SU-DHL-6 (cell line): Measurements from ENCODE around the gene SLC46A3.
"Not testable (repeated sequence)": the region's sequence is repeated elsewhere in the genome, so short reads cannot be mapped to it uniquely, and the experiment has no call there.

Experiments
- H2AFZ ChIP-seq: fragments of 200-600 bp; sonication (generic); 2 replicates; pipeline ENCODE4 v1.6.1; 2014; ENCODE audit warnings: low read depth, mild to moderate bottlenecking, moderate library complexity, mixed read lengths, antibody characterized with exemption, low read length; ENCODE audit not compliant: severe bottlenecking
- H3F3A ChIP-seq: fragments of 200-600 bp; shearing (Covaris generic); 2 replicates; pipeline ENCODE4 v1.6.0; 2016; ENCODE audit warnings: antibody characterized with exemption, mild to moderate bottlenecking; ENCODE audit not compliant: insufficient read depth
- H3K27ac ChIP-seq: fragments of 200-600 bp; sonication (generic); 2 replicates; pipeline ENCODE4 v1.5.1; 2016; ENCODE audit warnings: low read depth, mild to moderate bottlenecking, low read length, moderate library complexity, mixed read lengths
- H3K27me3 ChIP-seq: fragments of 200-600 bp; sonication (generic), shearing (Covaris generic); 2 replicates; pipeline ENCODE4 v1.6.0; 2014; ENCODE audit warnings: mild to moderate bottlenecking, low read length
- H3K36me3 ChIP-seq: fragments of 200-600 bp; sonication (generic); 2 replicates; pipeline ENCODE4 v1.6.1; 2014; ENCODE audit warnings: mild to moderate bottlenecking, low read length, mixed read lengths
- H3K4me2 ChIP-seq: fragments of 300-600, 200-600 bp; shearing (Covaris generic), sonication (generic); 2 replicates; pipeline ENCODE4 v1.6.0; 2014; ENCODE audit warnings: low read length, low read depth, mild to moderate bottlenecking; ENCODE audit not compliant: poor library complexity, severe bottlenecking
- H3K4me3 ChIP-seq: fragments of 200-600 bp; sonication (generic); 2 replicates; pipeline ENCODE4 v1.5.1; 2014; ENCODE audit warnings: antibody characterized with exemption, low read length, mild to moderate bottlenecking, mixed read lengths; ENCODE audit not compliant: insufficient read depth, poor library complexity, severe bottlenecking
- H3K79me2 ChIP-seq: fragments of 200-600 bp; sonication (generic); 2 replicates; pipeline ENCODE4 v1.6.1; 2014; ENCODE audit warnings: mild to moderate bottlenecking, low read length, moderate library complexity; ENCODE audit not compliant: insufficient read depth
- H3K9ac ChIP-seq: fragments of 200-600 bp; sonication (generic); 2 replicates; pipeline ENCODE4 v1.7.0; 2014; ENCODE audit warnings: mild to moderate bottlenecking, low read length
- H3K9me2 ChIP-seq: fragments of 200-600 bp; sonication (generic); replicated peaks from 2 replicates; pipeline ENCODE4 v1.6.1; 2014; ENCODE audit warnings: low read length; ENCODE audit not compliant: insufficient read depth
- H3K9me3 ChIP-seq: fragments of 200-600 bp; sonication (generic); 2 replicates; pipeline ENCODE4 v1.6.1; 2014; ENCODE audit warnings: low read length, mixed read lengths; ENCODE audit not compliant: insufficient read depth
- H4K20me1 ChIP-seq: fragments of 200-600 bp; sonication (generic); 2 replicates; pipeline ENCODE4 v1.6.1; 2014; ENCODE audit warnings: low read depth, mild to moderate bottlenecking, antibody characterized with exemption, low read length, moderate library complexity, mixed read lengths
- EZH2phosphoT487 ChIP-seq: fragments of 200-600 bp; sonication (generic), shearing (Covaris generic); conservative IDR thresholded peaks from 2 replicates; pipeline ENCODE4 v1.6.1; 2018; ENCODE audit warnings: mild to moderate bottlenecking, antibody characterized with exemption, low read length, moderate library complexity, mixed read lengths
- TF ChIP-seq, protein P1 (sequence below): fragments of 200-600 bp; sonication (generic); IDR thresholded peaks from one replicate; pipeline ENCODE4 v1.5.1; 2017; ENCODE audit warnings: antibody characterized with exemption, mild to moderate bottlenecking, low read length, moderate library complexity; ENCODE audit not compliant: insufficient read depth, poor library complexity, severe bottlenecking

Gene SLC46A3

GRCh38 chr13:28684257-28684656, 34.5 kb downstream of the SLC46A3 start:
- Histone ChIP-seq H3K4me2 (no peak overlapping the region), H3F3A (peaks cover 11% of the 10 kb centered on the region; the same call in 1 of the 2 replicates), H3K36me3 (no peaks in the 10 kb centered on the region; the same call in 1 of the 2 replicates), H4K20me1 (no peaks in the 10 kb centered on the region), H3K9me2 (no peaks in the 10 kb centered on the region), H3K9me3 (no peaks in the 10 kb centered on the region), H2AFZ (no peak overlapping the region), H3K4me3 (no peak overlapping the region), H3K9ac (no peak overlapping the region), H3K79me2 (no peaks in the 10 kb centered on the region), H3K27me3 (no peaks in the 10 kb centered on the region), H3K27ac (no peak overlapping the region)
- TF ChIP-seq, protein P1, sequence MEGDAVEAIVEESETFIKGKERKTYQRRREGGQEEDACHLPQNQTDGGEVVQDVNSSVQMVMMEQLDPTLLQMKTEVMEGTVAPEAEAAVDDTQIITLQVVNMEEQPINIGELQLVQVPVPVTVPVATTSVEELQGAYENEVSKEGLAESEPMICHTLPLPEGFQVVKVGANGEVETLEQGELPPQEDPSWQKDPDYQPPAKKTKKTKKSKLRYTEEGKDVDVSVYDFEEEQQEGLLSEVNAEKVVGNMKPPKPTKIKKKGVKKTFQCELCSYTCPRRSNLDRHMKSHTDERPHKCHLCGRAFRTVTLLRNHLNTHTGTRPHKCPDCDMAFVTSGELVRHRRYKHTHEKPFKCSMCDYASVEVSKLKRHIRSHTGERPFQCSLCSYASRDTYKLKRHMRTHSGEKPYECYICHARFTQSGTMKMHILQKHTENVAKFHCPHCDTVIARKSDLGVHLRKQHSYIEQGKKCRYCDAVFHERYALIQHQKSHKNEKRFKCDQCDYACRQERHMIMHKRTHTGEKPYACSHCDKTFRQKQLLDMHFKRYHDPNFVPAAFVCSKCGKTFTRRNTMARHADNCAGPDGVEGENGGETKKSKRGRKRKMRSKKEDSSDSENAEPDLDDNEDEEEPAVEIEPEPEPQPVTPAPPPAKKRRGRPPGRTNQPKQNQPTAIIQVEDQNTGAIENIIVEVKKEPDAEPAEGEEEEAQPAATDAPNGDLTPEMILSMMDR, result no peak
- TF ChIP-seq EZH2phosphoT487, result no peak

GRCh38 chr13:28683169-28683568, 35.6 kb downstream of the SLC46A3 start:
- not testable (repeated sequence) for H3K9me3 ChIP-seq, H3K9me2 ChIP-seq, H2AFZ ChIP-seq, H4K20me1 ChIP-seq, H3K4me3 ChIP-seq, H3K4me2 ChIP-seq, H3K9ac ChIP-seq, H3K79me2 ChIP-seq, H3K27ac ChIP-seq, H3K27me3 ChIP-seq, H3K36me3 ChIP-seq
- peaks cover 11% of the 10 kb centered on the region; the same call in 1 of the 2 replicates for H3F3A ChIP-seq

DNA sequence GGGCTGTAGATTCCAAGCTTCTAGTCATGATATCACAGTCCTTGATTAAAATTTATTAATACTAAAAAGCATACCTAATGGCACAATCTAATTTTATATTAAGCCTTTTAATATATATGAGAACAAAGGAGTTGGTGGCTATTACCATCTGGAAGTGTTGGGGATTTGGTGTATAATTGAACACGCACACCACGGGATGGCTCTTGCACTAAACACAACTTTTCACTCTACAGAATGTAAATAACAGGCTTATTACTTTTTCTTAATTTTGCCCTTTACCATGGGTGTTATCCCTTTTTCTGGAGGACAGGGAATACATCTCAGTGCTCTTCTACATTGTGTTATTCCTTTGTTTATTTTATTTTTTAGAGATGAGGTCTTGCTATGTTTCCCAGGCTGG, 38.2 kb downstream of the SLC46A3 start:
- TF ChIP-seq, protein P1, result no peak
- no peak for TF ChIP-seq EZH2phosphoT487
- Histone ChIP-seq H2AFZ (no peak overlapping the region), H3K9ac (no peak overlapping the region), H3F3A (peaks cover 11% of the 10 kb centered on the region; the same call in 1 of the 2 replicates), H3K4me3 (no peak overlapping the region), H3K9me3 (no peaks in the 10 kb centered on the region), H3K27me3 (no peaks in the 10 kb centered on the region), H3K79me2 (no peaks in the 10 kb centered on the region), H3K4me2 (no peak overlapping the region), H3K36me3 (peaks cover 13% of the 10 kb centered on the region), H3K9me2 (no peaks in the 10 kb centered on the region), H3K27ac (no peak overlapping the region), H4K20me1 (peaks cover 5% of the 10 kb centered on the region; the same call in 1 of the 2 replicates)

DNA sequence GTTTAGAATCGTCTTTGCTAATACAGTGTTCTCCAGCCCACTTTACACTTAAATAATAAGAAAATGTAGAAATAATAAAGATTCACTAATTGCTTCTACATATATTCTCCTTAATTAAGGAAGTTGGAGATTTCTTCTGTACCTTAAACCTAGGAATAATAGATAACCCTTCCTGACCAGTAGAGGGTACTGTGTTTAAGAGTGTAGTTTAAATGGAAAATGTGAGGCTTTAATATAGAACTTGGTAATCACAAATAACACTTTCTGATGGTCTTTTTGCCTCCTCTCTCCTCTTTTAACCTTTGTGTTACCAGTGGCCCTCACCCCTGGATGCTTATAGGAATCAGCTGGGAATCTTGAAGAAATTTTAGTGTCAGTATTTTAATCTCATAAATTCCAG, 39.1 kb downstream of the SLC46A3 start:
- TF ChIP-seq, protein P1, result no peak
- no peak for TF ChIP-seq EZH2phosphoT487
- peaks cover 16% of the 10 kb centered on the region for H3K36me3 ChIP-seq
- no peaks in the 10 kb centered on the region for H3K79me2 ChIP-seq
- no peak overlapping the region for H3K27ac ChIP-seq
- H3K9me3 ChIP-seq, result no peaks in the 10 kb centered on the region
- no peaks in the 10 kb centered on the region for H3K9me2 ChIP-seq
- H3K4me2 ChIP-seq, result no peak overlapping the region
- no peaks in the 10 kb centered on the region for H3K27me3 ChIP-seq
- peaks cover 5% of the 10 kb centered on the region; the same call in 1 of the 2 replicates for H4K20me1 ChIP-seq
- H3K9ac ChIP-seq, result no peak overlapping the region
- no peak overlapping the region for H3K4me3 ChIP-seq
- peaks cover 11% of the 10 kb centered on the region; the same call in 1 of the 2 replicates for H3F3A ChIP-seq
- H2AFZ ChIP-seq, result no peak overlapping the region
